DOHH2 (cell line): ENCODE measurements around the gene ADAMTS12.

ENCODE experiments used
- H3F3A ChIP-seq: fragments of 200-600 bp; sonication (generic), shearing (Covaris generic); 2 replicates; pipeline ENCODE4 v1.6.0; 2016; ENCODE audit warnings: antibody characterized with exemption, mild to moderate bottlenecking; ENCODE audit not compliant: control insufficient read depth, insufficient read depth
- H3K27ac ChIP-seq: fragments of 200-600 bp; sonication (generic); 2 replicates; pipeline ENCODE4 v1.5.1; 2014; ENCODE audit warnings: low read depth, mild to moderate bottlenecking, low read length, moderate library complexity
- H3K27me3 ChIP-seq: fragments of 200-600 bp; sonication (generic); 2 replicates; pipeline ENCODE4 v1.6.1; 2014; ENCODE audit warnings: mild to moderate bottlenecking, low read length, mixed read lengths; ENCODE audit not compliant: control insufficient read depth
- H3K36me3 ChIP-seq: fragments of 200-600 bp; sonication (generic); 2 replicates; pipeline ENCODE4 v1.6.1; 2014; ENCODE audit warnings: mild to moderate bottlenecking, low read length, moderate library complexity, mixed read lengths; ENCODE audit not compliant: control insufficient read depth
- H3K4me1 ChIP-seq: fragments of 200-600 bp; sonication (generic); 2 replicates; pipeline ENCODE4 v1.6.1; 2014; ENCODE audit warnings: mild to moderate bottlenecking, low read length, mixed read lengths; ENCODE audit not compliant: control insufficient read depth
- H3K4me2 ChIP-seq: fragments of 200-600 bp; sonication (generic); 2 replicates; pipeline ENCODE4 v1.6.0; 2014; ENCODE audit warnings: mild to moderate bottlenecking, low read length, moderate library complexity
- H3K4me3 ChIP-seq: fragments of 200-600 bp; sonication (generic); 2 replicates; pipeline ENCODE4 v1.5.1; 2014; ENCODE audit warnings: mild to moderate bottlenecking, low read length, mixed read lengths
- H3K79me2 ChIP-seq: fragments of 200-600 bp; sonication (generic); 2 replicates; pipeline ENCODE4 v1.6.1; 2014; ENCODE audit warnings: mild to moderate bottlenecking, low read length, mixed read lengths; ENCODE audit not compliant: control insufficient read depth
- H3K9me2 ChIP-seq: fragments of 200-600 bp; sonication (generic); replicated peaks from 2 replicates; pipeline ENCODE4 v1.6.1; 2014; ENCODE audit warnings: mild to moderate bottlenecking, low read length, mixed read lengths; ENCODE audit not compliant: control insufficient read depth
- H3K9me3 ChIP-seq: fragments of 200-600 bp; sonication (generic); 2 replicates; pipeline ENCODE4 v1.6.1; 2014; ENCODE audit warnings: antibody characterized with exemption, low read length, mixed read lengths; ENCODE audit not compliant: control insufficient read depth, insufficient read depth
- H4K20me1 ChIP-seq: fragments of 200-600 bp; sonication (generic); 2 replicates; pipeline ENCODE4 v1.6.0; 2014; ENCODE audit warnings: low read depth, mild to moderate bottlenecking, antibody characterized with exemption, low read length, moderate library complexity; ENCODE audit not compliant: control insufficient read depth, insufficient read depth
- CTCF ChIP-seq: fragments of 200-600 bp; sonication (generic); IDR thresholded peaks from one replicate; pipeline ENCODE4 v1.5.1; 2014; ENCODE audit warnings: antibody characterized with exemption, mild to moderate bottlenecking, low read depth, low read length; ENCODE audit not compliant: poor library complexity, severe bottlenecking
- EZH2phosphoT487 ChIP-seq: fragments of 200-600 bp; sonication (generic); IDR thresholded peaks from 2 replicates; pipeline ENCODE4 v1.6.1; 2017; ENCODE audit warnings: borderline replicate concordance, mild to moderate bottlenecking, antibody characterized with exemption, low read length, moderate library complexity, mixed read lengths

Gene ADAMTS12

GRCh38 chr5:33828626-33829308 lies 63.0 kb downstream of the ADAMTS12 start:
- Histone ChIP-seq H3K79me2 (no peaks in the 10 kb centered on the region), H3K27ac (no peak overlapping the region), H3K27me3 (0 out of 2 replicates have a peak, but pooled peaks cover 4% of the 10 kb centered on the region), H3K36me3 (no peaks in the 10 kb centered on the region), H3K4me1 (no peaks in the 10 kb centered on the region), H3F3A (no peaks in the 10 kb centered on the region), H4K20me1 (no peaks in the 10 kb centered on the region), H3K4me2 (no peak overlapping the region), H3K4me3 (no peak overlapping the region), H3K9me2 (no peaks in the 10 kb centered on the region), H3K9me3 (no peaks in the 10 kb centered on the region)
- no peak for TF ChIP-seq EZH2phosphoT487
- no peak for TF ChIP-seq CTCF

GRCh38 chr5:33827885-33828284 lies 63.9 kb downstream of the ADAMTS12 start:
- Histone ChIP-seq H4K20me1 (no peaks in the 10 kb centered on the region), H3K79me2 (no peaks in the 10 kb centered on the region), H3K4me3 (no peak overlapping the region), H3K9me2 (no peaks in the 10 kb centered on the region), H3K36me3 (no peaks in the 10 kb centered on the region), H3K27me3 (0 out of 2 replicates have a peak, but pooled peaks cover 4% of the 10 kb centered on the region), H3K4me2 (no peak overlapping the region), H3F3A (no peaks in the 10 kb centered on the region), H3K4me1 (no peaks in the 10 kb centered on the region), H3K9me3 (no peaks in the 10 kb centered on the region), H3K27ac (no peak overlapping the region)
- TF ChIP-seq EZH2phosphoT487 (no peak), CTCF (no peak)

DNA sequence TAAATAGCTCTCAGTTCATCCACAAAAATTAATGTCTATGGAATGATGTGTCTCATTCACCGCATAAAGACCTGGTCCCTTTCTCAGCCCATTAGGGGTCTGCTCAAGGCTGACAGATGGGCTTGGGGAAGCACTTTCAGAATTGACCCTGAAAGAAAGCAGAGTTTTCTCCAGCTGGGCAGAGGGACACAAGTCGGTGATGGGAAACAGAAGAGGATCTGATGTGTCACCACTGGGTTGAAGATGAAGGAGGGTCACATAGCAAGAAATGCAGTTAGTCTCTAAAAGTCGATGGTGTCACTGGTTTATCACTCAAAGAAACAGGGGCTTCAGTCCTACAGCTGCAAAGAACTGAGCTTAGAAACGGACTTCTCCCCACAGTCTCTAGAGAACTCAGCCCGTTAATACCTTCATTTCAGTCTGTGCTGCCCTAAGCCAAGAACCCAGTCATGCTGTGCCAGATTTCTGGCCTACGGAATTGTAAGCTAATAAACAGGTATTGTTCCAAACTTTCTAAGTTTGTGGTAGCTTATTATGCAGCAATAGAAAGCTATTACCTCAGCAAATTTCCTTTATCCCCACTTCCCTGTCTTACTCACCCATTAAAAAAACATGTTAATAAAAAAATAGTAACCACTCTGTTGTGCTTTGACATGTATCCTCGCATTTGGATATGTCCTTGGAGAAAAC lies 64.6 kb downstream of the ADAMTS12 start:
- Histone ChIP-seq H3F3A (no peaks in the 10 kb centered on the region), H3K9me3 (no peaks in the 10 kb centered on the region), H3K27me3 (0 out of 2 replicates have a peak, but pooled peaks cover 4% of the 10 kb centered on the region), H3K9me2 (no peaks in the 10 kb centered on the region), H3K4me3 (no peak overlapping the region), H3K36me3 (no peaks in the 10 kb centered on the region), H3K4me1 (no peaks in the 10 kb centered on the region), H3K4me2 (no peak overlapping the region), H3K79me2 (no peaks in the 10 kb centered on the region), H4K20me1 (no peaks in the 10 kb centered on the region), H3K27ac (no peak overlapping the region)
- TF ChIP-seq EZH2phosphoT487, result no peak
- no peak for TF ChIP-seq CTCF
